HG03135 (cell line): ENCODE measurements around the gene SNX33.
"Not testable (repeated sequence)": the region's sequence is repeated elsewhere in the genome, so short reads cannot be mapped to it uniquely, and the experiment has no call there.

Source experiments
- ATAC-seq: cut with Tn5 transposase; IDR thresholded peaks from one replicate; pipeline ENCODE4 v1.9.1; 2021; ENCODE audit warnings: mild to moderate bottlenecking, moderate library complexity; ENCODE audit not compliant: unreplicated experiment

Gene SNX33

GRCh38 chr15:75659928-75660645 is 12.4 kb downstream of the SNX33 start:
- ATAC-seq = no peak

DNA sequence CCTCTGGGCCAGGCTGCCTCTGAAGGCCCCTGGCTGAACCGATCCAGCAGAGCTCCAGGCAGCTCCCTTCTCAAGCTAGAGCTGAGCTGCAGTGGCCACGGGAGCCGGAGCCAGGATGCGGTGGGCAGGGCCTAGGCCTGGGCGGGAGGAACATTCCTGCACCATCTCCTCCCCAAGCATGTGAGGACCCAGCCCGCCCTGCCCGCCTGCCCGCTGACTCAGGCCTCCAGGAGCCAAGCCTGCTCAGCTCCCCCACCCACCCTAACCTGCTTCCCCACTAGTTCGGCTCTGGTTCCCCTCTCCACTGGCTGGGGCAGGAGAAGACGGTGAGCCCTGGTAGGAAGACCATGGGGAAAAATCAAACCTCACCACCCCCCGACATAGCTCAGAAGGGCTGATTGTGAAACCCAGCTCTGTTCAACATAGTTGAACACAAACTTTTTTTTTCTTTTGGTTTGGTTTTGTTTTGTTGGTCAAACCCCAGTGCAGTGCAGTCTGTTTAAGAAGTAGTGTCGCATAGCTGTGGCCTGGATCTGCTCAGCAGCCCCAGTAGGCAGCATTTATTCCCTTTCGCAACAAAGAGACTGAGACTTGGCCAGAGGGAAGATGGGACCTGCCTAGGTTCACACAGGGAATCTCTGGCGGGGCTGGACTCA is 13.5 kb downstream of the SNX33 start:
- ATAC-seq = no peak

- no peak for ATAC-seq
These were observed 14.0 kb downstream of the SNX33 start for GRCh38 chr15:75661756-75662140.

- ATAC-seq = no peak
These were observed 15.3 kb downstream of the SNX33 start for GRCh38 chr15:75662823-75663519.

DNA sequence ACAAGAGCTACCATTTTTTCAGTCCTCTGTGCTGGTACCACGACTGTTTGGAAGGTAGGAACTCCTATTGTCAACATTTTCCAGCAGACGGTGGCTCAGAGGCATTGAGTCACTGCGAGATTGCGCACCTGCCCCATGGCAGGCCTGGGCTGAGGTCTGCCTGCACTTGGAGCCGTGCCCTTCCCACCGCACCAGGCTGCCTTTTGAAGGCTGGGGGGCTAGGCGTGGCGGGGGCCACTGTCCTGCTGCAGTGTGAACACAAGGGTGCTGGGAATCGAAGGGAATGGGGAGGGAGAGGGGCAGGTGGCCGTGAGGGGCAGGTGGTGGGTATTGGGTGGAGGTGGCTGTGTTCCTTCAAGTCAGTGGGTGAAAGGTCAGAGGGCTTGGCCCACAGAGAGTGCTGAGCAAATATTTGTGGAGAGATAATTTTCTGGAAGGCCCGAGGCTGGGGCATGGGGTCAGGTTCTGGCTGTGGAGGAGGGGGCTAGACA is 16.3 kb downstream of the SNX33 start:
- ATAC-seq = no peak

GRCh38 chr15:75666823-75667501 is 19.2 kb downstream of the SNX33 start:
- ATAC-seq = no peak

- ATAC-seq = no peak
These were observed 21.6 kb downstream of the SNX33 start for GRCh38 chr15:75669191-75669878.

DNA sequence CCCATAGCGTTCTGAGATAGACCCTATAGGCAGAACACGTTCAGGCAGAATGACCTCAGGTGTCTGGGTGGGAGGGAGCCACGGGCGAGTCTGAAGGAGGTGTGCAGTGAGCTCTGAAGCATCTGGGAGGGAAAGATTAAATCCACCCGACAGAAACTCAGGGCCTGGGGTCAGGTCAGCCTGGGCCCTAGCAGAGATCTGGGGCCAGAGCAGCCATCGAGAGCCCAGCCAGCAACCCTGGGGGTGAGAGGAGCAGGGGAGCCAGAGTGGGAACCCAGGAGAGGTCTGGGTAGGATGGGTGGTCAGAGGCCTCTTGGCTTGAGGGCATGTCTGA is 22.1 kb downstream of the SNX33 start:
- no peak for ATAC-seq

DNA sequence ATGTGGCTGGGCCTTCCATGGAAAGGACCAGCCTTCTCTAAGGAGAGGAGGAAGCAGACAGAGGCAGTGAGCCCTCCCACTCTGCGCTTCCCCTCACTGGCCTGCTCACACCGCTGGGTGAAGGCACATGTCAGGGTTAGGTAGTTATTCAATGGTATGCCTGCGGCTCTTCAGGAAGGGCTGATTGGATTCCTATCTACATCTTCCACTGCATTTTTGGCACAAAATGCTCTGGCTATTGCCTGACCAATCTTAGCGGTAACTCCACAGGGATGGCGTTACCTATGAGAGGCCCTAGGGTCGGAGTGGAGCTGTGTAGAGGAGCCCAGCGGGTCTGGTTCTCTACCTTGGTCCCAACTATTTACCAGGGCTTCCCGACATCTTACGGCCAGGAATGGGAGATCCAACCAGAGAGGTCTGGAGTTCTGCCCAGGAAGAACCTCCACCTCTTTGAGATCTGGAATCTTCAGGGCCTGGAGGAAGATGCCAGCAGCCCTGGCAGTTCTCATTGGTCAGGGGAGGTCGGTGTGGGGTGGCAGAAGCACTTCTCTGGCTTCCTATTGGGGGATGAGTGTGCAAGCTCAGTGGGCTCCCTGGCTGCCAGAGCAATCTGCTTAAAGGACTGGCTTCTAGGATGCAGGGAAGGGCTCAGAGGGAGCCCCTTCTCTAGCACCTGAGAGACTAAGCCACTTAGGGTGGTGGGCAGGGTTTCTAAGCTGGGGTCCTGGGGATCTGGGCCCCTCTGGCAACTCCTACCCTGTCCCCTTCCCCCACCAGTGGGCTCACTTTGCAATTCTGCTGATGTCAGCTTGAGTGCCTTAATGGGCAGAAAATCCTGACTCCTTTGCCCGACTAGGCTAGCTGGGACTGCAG is 24.3 kb downstream of the SNX33 start:
- no peak for ATAC-seq

DNA sequence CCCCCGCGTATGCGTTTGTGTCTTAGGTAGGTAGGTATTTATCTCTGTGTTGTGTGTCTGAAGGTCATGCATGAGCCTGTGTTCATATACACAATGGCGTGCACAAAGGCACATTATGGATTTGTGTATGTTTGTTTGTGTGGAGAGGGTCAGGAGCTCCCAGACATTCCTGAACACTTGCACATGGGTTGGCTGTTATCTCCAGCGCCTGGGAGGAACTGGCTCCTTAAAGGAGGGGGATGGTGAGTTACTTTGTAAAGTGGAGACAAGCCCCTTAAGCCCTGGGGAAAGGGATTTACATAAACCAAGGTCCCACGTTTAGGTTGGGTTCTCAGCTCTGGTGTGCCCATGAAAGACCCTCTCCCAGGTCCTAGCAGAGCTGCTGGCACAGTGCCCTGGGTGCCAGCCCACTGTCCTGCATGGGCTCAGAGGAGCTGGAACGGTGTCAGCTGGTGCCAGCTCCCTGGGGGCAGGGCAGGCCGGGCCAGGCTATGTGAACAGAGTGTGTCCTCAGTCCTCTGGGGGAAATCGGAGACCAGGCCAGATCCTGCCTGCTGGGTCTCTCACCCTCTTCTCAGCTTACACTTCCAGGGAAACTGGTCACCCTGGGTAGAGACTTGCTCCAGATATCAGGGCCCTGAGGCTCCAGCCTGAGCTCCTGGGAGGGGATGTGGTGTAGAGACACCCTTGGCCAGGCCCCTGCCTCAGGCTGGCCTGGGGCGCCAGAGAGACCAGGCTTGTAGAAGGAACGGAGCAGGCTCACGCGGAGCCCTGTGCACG is 25.1 kb downstream of the SNX33 start:
- ATAC-seq = no peak

GRCh38 chr15:75673426-75674235 is 25.9 kb downstream of the SNX33 start:
- ATAC-seq = no peak

DNA sequence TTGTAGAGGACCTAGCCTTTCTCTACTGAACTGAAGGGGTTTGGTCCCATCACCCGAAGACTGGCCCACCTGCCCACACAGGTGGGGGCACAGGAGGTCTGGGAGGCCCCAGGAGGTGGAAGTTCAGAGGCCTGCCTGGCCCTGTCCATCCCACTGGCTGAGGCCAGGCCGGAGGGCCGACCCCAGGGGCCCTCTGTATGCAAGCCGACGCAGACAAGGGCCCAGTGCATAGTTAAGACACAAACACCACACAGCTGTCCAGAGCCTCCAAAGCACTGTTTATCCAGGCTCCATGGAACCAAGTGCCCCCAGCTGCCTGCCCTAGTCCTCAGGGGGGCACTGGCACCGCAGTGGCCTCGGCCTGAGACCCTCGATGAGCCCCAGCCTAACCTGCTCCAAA is 26.7 kb downstream of the SNX33 start:
- no peak for ATAC-seq

GRCh38 chr15:75675579-75676404 is 28.1 kb downstream of the SNX33 start:
- no peak for ATAC-seq

- ATAC-seq = no peak
These were observed 29.2 kb downstream of the SNX33 start for GRCh38 chr15:75676688-75677464.

DNA sequence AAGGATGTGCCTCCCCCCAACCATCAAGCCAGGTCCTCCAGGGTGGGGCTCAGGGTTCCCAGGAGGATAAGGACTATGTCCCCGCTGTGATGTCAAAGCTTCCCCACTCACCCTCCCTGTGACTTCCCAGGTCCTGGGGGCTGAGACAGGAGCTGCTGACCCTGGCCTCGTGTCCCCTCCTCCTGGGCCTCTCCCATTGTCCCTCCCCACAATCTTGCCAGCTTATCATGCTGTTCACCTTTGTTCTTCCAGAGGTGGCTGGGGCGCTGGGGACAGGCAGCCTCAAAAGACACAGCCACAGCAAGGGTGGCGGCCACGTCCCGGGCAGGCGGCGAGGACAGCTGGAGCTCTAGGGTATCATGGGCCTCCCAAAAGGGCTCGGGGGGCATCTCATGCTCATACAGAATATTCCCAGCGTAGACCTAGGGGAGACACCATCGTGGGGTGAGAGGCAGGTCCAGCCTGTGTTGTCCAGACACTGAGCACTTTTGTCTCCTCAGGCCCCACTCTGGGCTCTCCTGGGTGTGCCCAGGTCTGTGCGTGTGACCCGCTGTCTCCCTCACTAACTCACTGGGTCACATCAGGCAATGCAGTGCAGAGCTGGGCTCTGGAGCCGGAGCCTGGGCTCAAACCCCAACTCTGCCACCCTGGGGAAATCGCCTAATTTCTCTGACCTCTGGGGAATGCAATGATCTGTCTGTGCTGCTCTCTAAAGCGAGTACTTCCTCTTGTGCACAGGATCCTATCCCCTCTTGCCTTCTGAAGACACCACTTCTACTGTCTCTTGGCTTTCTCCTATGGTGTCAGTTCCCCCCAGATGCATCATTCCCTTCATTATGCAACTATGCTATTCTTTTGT is 30.0 kb downstream of the SNX33 start:
- ATAC-seq = no peak

DNA sequence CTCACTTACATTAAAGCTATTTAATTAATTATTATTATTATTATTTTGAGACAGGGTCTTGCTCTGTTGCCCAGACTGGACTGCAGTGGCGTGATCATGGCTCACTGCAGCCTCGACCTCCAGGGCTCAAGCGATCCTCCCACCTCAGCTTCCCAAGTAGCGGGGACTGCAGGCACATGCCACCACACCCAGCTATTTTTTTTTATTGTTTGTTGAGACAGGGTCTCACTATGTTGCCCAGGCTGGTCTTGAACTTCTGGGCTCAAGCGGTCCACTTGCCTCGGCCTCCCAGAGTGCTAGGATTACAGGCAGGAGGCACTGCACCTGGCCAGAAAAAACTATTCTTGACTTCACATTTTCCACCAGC is 30.6 kb downstream of the SNX33 start:
- not testable (repeated sequence) for ATAC-seq
